AG10803 (cell line): ENCODE results near the gene STX1B.
A peak's percentile ranks its signal among the peaks of the same experiment; 100 is the strongest.

ENCODE experiments used
- DNase-seq: peaks from one replicate; pipeline ENCODE4 v3.0.0; 2010; ENCODE audit warnings: low read depth
- H3K4me3 ChIP-seq: 2 replicates; pipeline ENCODE4 v1.5.1; 2011; ENCODE audit warnings: mild to moderate bottlenecking, low read length, control low read depth
- TF ChIP-seq, protein P1 (sequence below): conservative IDR thresholded peaks from 2 replicates; pipeline ENCODE4 v1.5.1; 2011; ENCODE audit warnings: mild to moderate bottlenecking, low read length, control low read depth, inconsistent platforms

Gene STX1B

GRCh38 chr16:30956601-30957455, 53.6 kb downstream of the STX1B start:
- H3K4me3 ChIP-seq, result peak overlapping the region; percentile 87
- TF ChIP-seq, protein P1, sequence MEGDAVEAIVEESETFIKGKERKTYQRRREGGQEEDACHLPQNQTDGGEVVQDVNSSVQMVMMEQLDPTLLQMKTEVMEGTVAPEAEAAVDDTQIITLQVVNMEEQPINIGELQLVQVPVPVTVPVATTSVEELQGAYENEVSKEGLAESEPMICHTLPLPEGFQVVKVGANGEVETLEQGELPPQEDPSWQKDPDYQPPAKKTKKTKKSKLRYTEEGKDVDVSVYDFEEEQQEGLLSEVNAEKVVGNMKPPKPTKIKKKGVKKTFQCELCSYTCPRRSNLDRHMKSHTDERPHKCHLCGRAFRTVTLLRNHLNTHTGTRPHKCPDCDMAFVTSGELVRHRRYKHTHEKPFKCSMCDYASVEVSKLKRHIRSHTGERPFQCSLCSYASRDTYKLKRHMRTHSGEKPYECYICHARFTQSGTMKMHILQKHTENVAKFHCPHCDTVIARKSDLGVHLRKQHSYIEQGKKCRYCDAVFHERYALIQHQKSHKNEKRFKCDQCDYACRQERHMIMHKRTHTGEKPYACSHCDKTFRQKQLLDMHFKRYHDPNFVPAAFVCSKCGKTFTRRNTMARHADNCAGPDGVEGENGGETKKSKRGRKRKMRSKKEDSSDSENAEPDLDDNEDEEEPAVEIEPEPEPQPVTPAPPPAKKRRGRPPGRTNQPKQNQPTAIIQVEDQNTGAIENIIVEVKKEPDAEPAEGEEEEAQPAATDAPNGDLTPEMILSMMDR, result peak; percentile 42
- DNase-seq, result peak; percentile 78

GRCh38 chr16:30954993-30955392, 55.4 kb downstream of the STX1B start:
- H3K4me3 ChIP-seq, result no peak overlapping the region
- no peak for DNase-seq
- TF ChIP-seq, protein P1, result no peak

GRCh38 chr16:30953511-30954124, 56.8 kb downstream of the STX1B start:
- TF ChIP-seq, protein P1, result peak; percentile 70
- DNase-seq, result peak; percentile 67
- H3K4me3 ChIP-seq, result no peak overlapping the region

GRCh38 chr16:30953111-30953510, 57.3 kb downstream of the STX1B start:
- TF ChIP-seq, protein P1, result no peak
- DNase-seq, result no peak
- H3K4me3 ChIP-seq, result no peak overlapping the region

DNA sequence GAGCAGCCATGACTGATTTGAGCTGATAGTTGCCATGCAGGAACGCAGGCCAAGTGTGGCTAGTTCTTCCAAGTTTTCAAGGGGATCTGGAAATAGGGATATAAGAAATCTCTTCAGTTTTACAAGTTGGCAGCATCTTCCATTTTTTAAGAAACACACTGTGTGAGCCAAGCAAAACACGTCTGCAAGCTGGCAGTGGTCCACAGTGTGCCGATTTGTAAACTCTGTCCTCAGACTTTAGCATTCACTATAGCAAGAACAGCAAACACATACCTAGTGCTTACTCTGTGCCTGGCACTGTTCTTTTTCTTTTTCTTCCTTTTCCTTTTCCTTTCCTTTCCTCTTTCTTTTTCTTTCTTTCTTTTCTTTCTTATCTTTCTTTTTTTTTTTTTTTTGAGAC, 58.7 kb downstream of the STX1B start:
- TF ChIP-seq, protein P1, result no peak

DNA sequence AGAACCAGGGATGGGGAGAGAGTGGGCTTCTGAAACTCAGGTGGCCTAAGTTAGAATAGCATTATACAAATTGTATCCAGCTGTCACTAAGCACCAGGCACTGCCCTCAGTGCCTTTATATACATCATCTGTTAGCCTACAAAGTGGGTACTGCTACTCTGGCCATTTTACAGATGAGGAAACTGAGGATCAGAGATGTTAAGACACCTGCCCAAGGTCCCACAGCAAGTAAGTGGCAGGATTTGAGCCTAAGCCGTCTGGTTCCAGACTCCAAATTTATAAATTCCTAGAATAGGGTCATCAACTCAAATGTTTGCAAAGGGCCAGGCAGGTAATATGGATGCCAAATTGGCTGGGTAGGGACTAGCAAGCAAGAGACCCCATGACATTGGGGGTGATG, 59.2 kb downstream of the STX1B start:
- DNase-seq, result no peak
- TF ChIP-seq, protein P1, result no peak
- H3K4me3 ChIP-seq, result no peak overlapping the region

More for the DNA sequence above, 58.7 kb downstream of the STX1B start:
- no peak overlapping the region for H3K4me3 ChIP-seq
- DNase-seq, result peak; percentile 58
